ENCODE data around the gene OR2H2.

Gene OR2H2

DNA sequence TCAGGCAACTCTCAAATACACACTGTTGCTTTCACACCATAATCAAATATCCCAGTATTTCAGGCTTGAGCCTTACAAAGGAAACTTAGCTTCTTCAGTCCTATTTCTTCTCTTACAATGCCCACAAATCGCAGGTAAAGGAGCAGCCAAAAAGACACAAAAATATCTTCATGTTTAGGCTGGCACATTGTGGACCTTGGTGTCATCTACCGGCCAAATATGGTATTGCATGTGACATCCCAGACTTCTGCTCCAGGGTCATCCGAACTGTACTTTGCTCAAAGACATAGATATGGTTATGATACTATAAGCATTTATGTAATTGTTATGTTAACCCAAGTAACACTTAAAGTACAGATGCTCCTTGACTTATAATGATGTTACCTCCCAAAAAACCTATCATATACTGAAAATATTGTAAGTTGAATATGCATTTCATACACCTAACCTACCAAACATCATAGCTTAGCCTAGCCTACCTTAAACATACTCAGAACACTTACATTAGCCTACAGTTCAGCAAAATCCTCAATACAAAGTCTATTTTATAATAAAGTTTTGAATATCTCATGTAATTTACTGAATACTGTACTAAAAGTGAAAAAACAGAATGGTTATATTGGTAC lies 4.6 kb downstream of the OR2H2 start:
- no peak overlapping the region for H3K4me3 ChIP-seq (ENCODE audit: low read length)

DNA sequence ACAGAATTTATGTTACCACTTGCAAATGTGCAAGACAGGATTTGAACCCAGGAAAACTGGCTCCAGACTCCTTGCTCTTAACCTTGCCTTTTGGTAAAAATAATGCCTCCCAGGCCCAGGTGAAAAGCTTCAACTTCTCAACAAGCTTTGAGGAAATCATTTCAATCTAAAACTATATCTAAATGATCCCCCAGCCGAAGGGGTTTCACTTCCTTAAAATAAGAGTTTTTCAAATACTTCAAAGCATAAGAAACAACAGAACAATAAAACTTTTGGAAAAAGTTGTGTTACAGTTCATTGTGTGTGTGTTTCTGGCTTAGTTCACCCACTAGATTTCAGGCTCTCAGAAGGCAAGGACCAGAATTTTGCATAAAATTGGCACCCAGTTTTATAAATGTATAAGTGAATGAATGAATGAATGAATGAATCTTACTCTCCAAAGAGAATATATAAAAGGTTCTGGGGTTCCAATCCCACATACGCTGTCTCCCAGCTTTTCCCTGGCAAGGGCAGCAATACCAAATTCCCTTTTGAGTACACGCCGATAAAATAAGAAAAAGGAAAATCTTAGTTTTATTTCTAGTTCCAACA lies 5.4 kb downstream of the OR2H2 start:
- Histone ChIP-seq H3K4me2 (ENCODE audit: low read depth, low read length) (no peak overlapping the region), H4K20me1 (ENCODE audit: insufficient read depth, low read length) (no peaks in the 10 kb centered on the region), H3K9ac (ENCODE audit: low read length) (no peak overlapping the region), H3F3A (ENCODE audit: insufficient read depth, low read length) (no peaks in the 10 kb centered on the region), H3K27ac (ENCODE audit: low read length) (no peak overlapping the region), H3K27me3 (replicated peaks; ENCODE audit: insufficient read depth, low read length) (no peaks in the 10 kb centered on the region), H3K4me3 (ENCODE audit: low read length) (no peak overlapping the region), H3K4me1 (ENCODE audit: low read length) (no peaks in the 10 kb centered on the region), H3K9me2 (replicated peaks; ENCODE audit: insufficient read depth, low read length) (no peaks in the 10 kb centered on the region), H3K9me3 (replicated peaks; ENCODE audit: insufficient read depth, low read length) (no peaks in the 10 kb centered on the region), H3K79me2 (ENCODE audit: low read length) (no peaks in the 10 kb centered on the region), H3K36me3 (replicated peaks; ENCODE audit: insufficient read depth, low read length) (no peaks in the 10 kb centered on the region), H2AFZ (ENCODE audit: low read length) (no peak overlapping the region)
- DNase-seq, result no peak
- TF ChIP-seq EZH2 (optimal IDR thresholded peaks at IDR 0.05; ENCODE audit: low read depth, low read length) (no peak), EZH2phosphoT487 (IDR thresholded peaks at IDR 0.05; ENCODE audit: low read length) (no peak)
- TF ChIP-seq, protein P1, sequence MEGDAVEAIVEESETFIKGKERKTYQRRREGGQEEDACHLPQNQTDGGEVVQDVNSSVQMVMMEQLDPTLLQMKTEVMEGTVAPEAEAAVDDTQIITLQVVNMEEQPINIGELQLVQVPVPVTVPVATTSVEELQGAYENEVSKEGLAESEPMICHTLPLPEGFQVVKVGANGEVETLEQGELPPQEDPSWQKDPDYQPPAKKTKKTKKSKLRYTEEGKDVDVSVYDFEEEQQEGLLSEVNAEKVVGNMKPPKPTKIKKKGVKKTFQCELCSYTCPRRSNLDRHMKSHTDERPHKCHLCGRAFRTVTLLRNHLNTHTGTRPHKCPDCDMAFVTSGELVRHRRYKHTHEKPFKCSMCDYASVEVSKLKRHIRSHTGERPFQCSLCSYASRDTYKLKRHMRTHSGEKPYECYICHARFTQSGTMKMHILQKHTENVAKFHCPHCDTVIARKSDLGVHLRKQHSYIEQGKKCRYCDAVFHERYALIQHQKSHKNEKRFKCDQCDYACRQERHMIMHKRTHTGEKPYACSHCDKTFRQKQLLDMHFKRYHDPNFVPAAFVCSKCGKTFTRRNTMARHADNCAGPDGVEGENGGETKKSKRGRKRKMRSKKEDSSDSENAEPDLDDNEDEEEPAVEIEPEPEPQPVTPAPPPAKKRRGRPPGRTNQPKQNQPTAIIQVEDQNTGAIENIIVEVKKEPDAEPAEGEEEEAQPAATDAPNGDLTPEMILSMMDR (IDR thresholded peaks at IDR 0.05; ENCODE audit: low read length), result no peak

More for the DNA sequence above, 4.6 kb downstream of the OR2H2 start:
- TF ChIP-seq EZH2phosphoT487 (IDR thresholded peaks at IDR 0.05; ENCODE audit: low read length), result no peak
- TF ChIP-seq EZH2 (optimal IDR thresholded peaks at IDR 0.05; ENCODE audit: low read depth, low read length), result no peak
- TF ChIP-seq, protein P1 (IDR thresholded peaks at IDR 0.05; ENCODE audit: low read length), result peak; percentile 93
- peak; percentile 42 for DNase-seq
- no peak overlapping the region for H2AFZ ChIP-seq (ENCODE audit: low read length)
- H3K27me3 ChIP-seq (replicated peaks; ENCODE audit: insufficient read depth, low read length), result no peaks in the 10 kb centered on the region
- no peaks in the 10 kb centered on the region for H3K4me1 ChIP-seq (ENCODE audit: low read length)
- no peak overlapping the region for H3K4me2 ChIP-seq (ENCODE audit: low read depth, low read length)
- no peaks in the 10 kb centered on the region for H3K79me2 ChIP-seq (ENCODE audit: low read length)
- no peak overlapping the region for H3K27ac ChIP-seq (ENCODE audit: low read length)
- H3K9ac ChIP-seq (ENCODE audit: low read length), result no peak overlapping the region
- no peaks in the 10 kb centered on the region for H3K36me3 ChIP-seq (replicated peaks; ENCODE audit: insufficient read depth, low read length)
- H4K20me1 ChIP-seq (ENCODE audit: insufficient read depth, low read length), result no peaks in the 10 kb centered on the region
- no peaks in the 10 kb centered on the region for H3K9me2 ChIP-seq (replicated peaks; ENCODE audit: insufficient read depth, low read length)
- no peaks in the 10 kb centered on the region for H3F3A ChIP-seq (ENCODE audit: insufficient read depth, low read length)
- no peaks in the 10 kb centered on the region for H3K9me3 ChIP-seq (replicated peaks; ENCODE audit: insufficient read depth, low read length)

DNA sequence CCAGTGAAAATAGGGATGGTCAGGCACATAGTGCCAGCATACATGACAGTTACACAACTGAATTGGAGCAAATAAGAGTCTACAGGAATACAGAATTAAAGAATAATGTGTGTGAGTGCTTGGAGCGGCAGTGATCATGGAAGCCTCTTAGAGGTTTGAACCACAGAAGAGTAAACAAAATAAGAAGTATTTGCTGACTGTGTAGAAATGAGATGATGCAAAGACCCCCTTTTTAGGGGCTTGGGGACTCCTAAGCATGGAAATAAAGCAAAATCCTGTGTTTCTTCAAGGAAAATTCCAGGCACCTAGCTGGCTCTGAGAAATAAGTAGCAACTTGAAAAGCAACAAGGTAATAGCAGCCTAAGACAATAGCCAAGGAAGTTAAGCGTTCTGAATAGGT lies 6.8 kb downstream of the OR2H2 start:
- no peak overlapping the region for H3K9ac ChIP-seq (ENCODE audit: low read length)
- no peaks in the 10 kb centered on the region for H3F3A ChIP-seq (ENCODE audit: insufficient read depth, low read length)
- TF ChIP-seq EZH2phosphoT487 (IDR thresholded peaks at IDR 0.05; ENCODE audit: low read length), result no peak
- TF ChIP-seq, protein P1 (IDR thresholded peaks at IDR 0.05; ENCODE audit: low read length), result no peak
- no peak for TF ChIP-seq EZH2 (optimal IDR thresholded peaks at IDR 0.05; ENCODE audit: low read depth, low read length)
- no peak for DNase-seq
- H3K9me2 ChIP-seq (replicated peaks; ENCODE audit: insufficient read depth, low read length), result no peaks in the 10 kb centered on the region
- H3K27ac ChIP-seq (ENCODE audit: low read length), result no peak overlapping the region
- H3K4me1 ChIP-seq (ENCODE audit: low read length), result no peaks in the 10 kb centered on the region
- H2AFZ ChIP-seq (ENCODE audit: low read length), result no peak overlapping the region
- H3K9me3 ChIP-seq (replicated peaks; ENCODE audit: insufficient read depth, low read length), result no peaks in the 10 kb centered on the region
- H3K79me2 ChIP-seq (ENCODE audit: low read length), result no peaks in the 10 kb centered on the region
- no peaks in the 10 kb centered on the region for H3K36me3 ChIP-seq (replicated peaks; ENCODE audit: insufficient read depth, low read length)
- H3K4me2 ChIP-seq (ENCODE audit: low read depth, low read length), result no peak overlapping the region
- no peak overlapping the region for H3K4me3 ChIP-seq (ENCODE audit: low read length)
- no peaks in the 10 kb centered on the region for H4K20me1 ChIP-seq (ENCODE audit: insufficient read depth, low read length)
- no peaks in the 10 kb centered on the region for H3K27me3 ChIP-seq (replicated peaks; ENCODE audit: insufficient read depth, low read length)

Data from MM.1S (cell line).